NCI-H2029 treated with DMSO at 0.1 percent for 48 hours (cell line): ENCODE measurements around the gene CTNNA3.

ENCODE experiments used
- DNase-seq: peaks from one replicate; lab custom pipeline; 2025; lab: John Stamatoyannopoulos, UW

The CTNNA3 gene

GRCh38 chr10:66537186-66537585, 1158.8 kb downstream of the CTNNA3 start:
- DNase-seq = no peak

GRCh38 chr10:66535439-66535838, 1160.6 kb downstream of the CTNNA3 start:
- DNase-seq = no peak

- no peak for DNase-seq
Observed at GRCh38 chr10:66534866-66535265, 1161.1 kb downstream of the CTNNA3 start.

DNA sequence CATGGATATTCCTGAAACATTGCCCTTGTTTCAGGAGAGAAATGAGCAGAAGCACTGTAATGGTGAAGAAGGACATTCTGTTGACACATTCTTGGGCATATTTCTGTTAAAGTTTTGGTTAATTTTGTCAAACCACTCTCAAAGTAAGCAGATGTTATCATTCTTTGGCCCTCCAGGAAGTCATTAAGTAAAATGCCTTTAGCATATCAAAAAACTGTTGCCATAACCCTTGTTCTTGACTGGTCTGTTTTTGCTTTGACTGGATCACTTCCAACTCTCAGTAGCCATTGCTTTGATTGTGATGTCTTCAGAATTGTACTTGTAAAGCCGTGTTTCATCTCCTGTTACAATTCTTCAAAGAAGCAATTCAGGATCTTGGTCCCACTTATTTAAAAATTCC, 1174.5 kb downstream of the CTNNA3 start:
- DNase-seq = no peak

DNA sequence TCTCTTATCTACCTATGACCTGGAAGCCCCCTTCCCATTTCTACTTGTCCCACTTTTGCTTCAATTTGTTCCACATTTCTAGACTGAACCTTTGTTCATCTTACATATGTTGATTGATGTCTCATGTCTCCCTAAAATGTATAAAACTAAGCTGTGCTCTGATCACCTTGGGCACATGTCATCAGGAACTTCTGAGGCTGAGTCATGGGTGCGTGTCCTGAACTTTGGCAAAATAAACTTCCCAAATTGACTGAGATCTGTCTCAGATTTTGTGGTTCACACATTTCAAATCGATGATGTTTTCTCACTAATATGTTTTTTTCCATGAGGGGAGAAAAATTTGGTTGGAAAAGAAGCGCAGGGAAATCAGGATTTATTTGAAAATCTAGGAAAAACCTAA, 1176.4 kb downstream of the CTNNA3 start:
- DNase-seq = no peak

DNA sequence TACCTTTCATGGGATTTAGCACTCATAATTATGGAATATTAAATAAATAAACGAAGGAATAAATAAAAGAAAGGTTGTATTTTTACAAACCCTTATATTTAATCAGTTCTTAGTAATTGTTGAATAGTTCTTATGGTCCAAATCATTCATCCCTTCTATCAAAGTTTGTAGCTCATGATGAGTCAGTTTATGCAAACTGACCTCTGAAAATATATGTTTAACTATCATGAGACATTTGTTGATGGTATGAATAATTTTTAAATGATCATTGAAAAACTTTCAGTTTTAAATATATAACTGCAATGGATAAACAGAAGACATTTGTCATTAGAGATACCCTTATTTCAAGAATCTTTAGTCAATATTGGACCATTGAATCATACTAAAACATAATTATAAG, 1181.3 kb downstream of the CTNNA3 start:
- no peak for DNase-seq

DNA sequence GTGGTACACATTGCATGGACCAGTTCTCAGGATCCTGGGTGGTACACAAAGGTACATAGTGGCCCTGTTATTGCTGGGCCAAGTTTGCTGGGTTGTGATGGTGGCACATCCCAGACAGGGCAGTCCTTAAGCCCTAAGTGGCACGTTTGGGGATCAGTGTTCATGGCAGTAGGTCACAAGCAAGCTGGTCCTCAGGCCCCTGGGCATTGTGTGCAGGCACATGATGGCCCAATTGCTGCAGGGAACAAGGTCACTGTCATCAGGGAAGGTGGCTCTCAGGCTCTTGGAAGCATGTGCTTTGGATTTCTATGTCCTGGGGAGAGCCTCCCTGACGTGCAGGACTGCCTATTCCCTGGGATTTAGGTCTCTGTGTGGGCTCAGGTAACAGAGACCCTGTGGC, 1182.5 kb downstream of the CTNNA3 start:
- DNase-seq = no peak

- DNase-seq = no peak
Observed at GRCh38 chr10:66505003-66505657, 1190.9 kb downstream of the CTNNA3 start.

DNA sequence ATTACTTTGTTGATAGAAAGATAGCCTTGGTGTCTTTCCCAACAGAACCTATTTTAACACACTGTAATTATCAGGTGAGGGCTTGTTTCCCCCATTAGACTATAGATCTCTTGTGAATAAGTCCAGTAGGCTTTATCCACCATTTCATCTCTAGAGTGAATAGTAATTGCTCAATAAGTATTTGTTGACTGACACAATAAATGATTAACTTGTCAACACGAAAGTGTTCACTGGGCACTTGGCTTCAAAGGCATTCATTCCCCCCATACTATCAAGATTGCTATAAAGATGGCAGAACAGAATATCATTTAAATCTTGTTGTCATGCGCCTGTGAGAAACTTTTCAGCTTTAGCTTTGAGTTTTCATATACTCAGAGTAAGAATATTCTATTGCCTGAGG, 1194.6 kb downstream of the CTNNA3 start:
- no peak for DNase-seq

- no peak for DNase-seq
Observed at GRCh38 chr10:66483966-66484365, 1212.0 kb downstream of the CTNNA3 start.

DNA sequence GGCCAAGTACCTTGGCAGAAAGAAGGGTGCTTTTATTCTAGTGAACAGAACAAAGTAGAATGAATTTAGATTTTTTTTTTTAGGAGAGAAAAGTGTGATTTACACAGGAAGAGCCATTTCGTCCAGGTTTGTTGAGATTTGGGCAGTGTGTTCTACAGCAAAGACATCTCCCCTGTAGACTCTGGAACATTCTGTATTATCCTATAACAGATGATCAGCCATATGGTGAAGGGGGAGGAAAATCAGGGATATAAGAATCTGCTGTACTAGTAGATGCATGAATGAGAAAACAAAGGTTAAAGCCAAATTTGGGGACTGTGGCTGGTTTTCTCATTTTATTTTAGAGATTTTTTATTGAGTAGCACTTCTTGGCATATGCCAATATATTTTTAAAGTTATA, 1223.8 kb downstream of the CTNNA3 start:
- DNase-seq = no peak

- no peak for DNase-seq
Observed at GRCh38 chr10:66467042-66467441, 1229.0 kb downstream of the CTNNA3 start.

- no peak for DNase-seq
Observed at GRCh38 chr10:66466622-66467021, 1229.4 kb downstream of the CTNNA3 start.

- no peak for DNase-seq
Observed at GRCh38 chr10:66463611-66464010, 1232.4 kb downstream of the CTNNA3 start.

- DNase-seq = no peak
Observed at GRCh38 chr10:66457629-66458028, 1238.4 kb downstream of the CTNNA3 start.

DNA sequence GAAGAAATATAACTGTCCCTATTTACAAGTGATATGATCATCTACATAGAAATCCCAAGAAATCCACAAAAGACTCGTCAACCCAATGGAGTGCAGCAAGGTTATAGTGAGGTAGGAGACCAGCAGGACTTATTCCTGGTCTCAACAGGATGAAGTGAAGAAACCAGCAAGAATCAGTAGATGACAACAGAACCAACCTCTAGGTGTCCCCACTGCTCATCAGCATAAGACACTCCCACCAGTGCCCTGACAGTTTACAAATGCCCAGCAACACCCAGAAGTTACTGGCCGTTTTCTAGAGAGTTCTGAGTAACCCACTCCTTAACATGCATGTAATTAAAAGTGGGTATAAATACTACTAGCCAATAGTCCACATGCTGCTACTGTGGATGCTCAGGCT, 1240.7 kb downstream of the CTNNA3 start:
- DNase-seq = no peak

DNA sequence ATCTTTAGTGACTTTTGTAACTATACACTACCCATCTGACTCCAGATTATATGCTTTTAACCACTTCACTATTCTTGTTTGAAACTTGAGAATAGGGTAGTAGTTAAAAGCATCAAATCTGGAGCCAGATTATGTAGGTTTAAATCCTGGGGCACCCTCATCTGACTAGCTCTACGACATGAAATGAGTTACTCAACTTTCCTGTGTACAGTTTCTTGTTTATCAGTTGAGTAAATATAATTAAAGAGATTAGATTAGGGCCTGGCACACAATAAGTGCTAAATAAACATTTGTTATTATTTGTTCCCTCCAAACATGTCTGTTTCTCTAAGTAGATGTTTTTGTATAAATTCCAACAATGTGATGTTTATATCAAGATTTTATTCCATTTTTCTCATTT, 1255.4 kb downstream of the CTNNA3 start:
- DNase-seq = no peak

DNA sequence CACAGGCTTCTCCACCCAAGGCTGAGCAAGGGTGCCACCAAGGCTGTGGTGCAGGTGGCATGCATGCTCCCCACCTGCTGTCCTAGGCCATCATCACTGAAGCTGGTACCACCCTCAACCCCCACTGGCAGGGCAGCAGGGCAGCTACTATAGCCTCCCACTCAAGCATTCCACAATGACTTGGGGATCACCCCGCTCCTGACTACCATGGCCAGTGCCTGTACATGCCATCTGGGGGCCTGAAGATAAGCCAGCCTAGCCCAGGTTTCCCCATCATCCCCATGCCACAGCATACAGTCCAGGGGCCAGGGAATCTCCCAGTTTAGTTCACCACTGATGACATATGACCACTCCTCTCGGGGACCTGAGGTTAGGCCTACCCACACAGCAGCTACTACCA, 1281.1 kb downstream of the CTNNA3 start:
- no peak for DNase-seq

DNA sequence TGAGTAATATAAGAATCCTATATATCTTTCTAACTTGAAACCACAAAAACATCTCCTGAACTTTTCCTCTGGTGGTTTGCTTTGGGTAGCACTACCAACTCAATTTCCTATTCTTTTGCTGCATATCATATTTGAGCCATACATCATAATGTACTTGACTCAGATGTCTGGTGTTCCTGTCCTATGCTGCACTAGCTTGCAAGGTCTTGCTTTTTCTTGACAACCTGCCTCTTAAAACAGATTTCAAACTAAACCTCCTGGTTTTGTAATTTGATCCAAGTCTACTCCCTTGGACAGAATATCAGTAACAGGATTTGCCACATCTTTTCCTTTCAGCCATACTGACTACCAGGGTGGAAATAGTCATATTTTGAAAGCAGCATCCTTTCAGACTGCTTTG, 1290.4 kb downstream of the CTNNA3 start:
- no peak for DNase-seq

- no peak for DNase-seq
Observed at GRCh38 chr10:66398669-66399068, 1297.3 kb downstream of the CTNNA3 start.

DNA sequence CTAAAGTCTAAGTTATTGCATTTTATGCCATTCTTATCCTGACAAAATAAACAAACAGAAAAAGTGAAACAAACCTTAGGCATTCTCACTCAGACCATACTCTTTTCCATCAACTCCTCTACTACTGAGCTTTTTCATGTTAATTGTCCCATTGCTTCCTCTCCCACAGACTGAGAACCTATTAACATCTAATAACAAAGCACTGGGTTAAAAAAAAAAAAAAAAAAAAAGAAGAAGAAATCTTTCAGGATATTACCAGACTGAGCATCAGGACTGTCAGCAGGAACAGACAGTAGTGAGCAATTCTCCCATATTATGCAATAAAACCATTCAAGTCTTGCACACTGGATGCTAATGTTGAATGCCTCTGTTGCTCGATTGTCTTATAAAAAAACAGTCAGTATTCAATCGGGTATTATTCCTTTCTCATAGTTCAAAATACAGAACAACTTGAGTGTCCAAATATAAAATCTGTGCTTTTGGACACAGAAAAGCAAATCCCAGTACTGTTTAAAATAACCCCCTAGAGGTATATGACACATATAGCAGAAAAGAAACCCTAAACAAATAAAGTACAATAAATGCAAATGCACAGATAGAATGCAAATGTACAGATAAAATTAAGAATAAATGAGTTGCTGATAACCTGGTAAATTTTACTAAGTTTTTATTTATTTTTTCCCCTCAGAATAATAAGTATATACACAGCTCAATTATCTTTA, 1301.5 kb downstream of the CTNNA3 start:
- DNase-seq = no peak

DNA sequence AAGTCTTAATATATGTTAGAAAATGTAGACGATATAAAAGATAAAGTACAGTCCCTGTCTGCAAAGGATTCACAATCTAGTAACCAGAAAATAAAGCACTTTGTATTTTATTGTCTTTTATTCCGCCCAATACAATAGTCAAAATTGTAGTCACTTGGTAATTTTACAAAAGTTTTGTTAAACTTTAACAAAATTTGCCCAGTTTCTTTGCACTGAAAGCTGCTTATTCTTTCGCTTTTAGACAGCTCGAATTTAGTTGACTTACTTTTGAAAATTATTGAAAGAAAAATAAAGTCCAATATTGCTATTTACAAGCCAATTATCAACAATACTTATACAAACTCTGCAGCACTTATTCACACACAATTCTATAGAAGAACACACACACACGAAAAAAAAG, 1305.1 kb downstream of the CTNNA3 start:
- DNase-seq = no peak

- DNase-seq = no peak
Observed at GRCh38 chr10:66381045-66381444, 1315.0 kb downstream of the CTNNA3 start.
